Measurements from ENCODE around the gene HELZ. TPM values are rescaled to one million over a fixed set of nuclear protein-coding genes. Genes with fewer than 3 reads are reported as not detected.

Gene HELZ
- total and polyA plus RNA-seq, 2 of the 8 experiments (the other 6 are each of a cell fraction or from before 2014, with no cell fraction given) = 10.0 to 48.7 TPM

- H3K4ac ChIP-seq (replicated peaks; ENCODE audit: insufficient read length, low read depth, low read length) = no peak overlapping the region
- no peak overlapping the region for H3K56ac ChIP-seq (replicated peaks; ENCODE audit: insufficient read length, low read depth, low read length)
- 94% methylated on average over 11 of the region's 12 CpGs; no CpG with 5 or more reads in 1 of the 2 experiments for WGBS, 2 experiments (ENCODE audit: extremely low coverage in 1 of 2, insufficient coverage in 1 of 2, insufficient read length in 1 of 2, insufficient replicate concordance in 2 of 2, low coverage in 1 of 2, low lambda C conversion rate in 2 of 2, missing lambda C conversion rate in 1 of 2)
- DNase-seq (ENCODE audit: low read depth in 1 of 2, low spot score in 2 of 2) (no peak), FAIRE-seq (no peak)
- no peaks in the 10 kb centered on the region for H3K9me3 ChIP-seq (ENCODE audit: insufficient read depth in 2 of 2, low read depth in 1 of 2, low read length in 1 of 2)
- H3K79me1 ChIP-seq (ENCODE audit: low read depth, low read length) = no peaks in the 10 kb centered on the region; the same call in 1 of the 2 replicates
- no peak overlapping the region for H2AFZ ChIP-seq (ENCODE audit: low read length)
- no peak overlapping the region for H2BK120ac ChIP-seq (replicated peaks; ENCODE audit: low read depth, low read length)
- no peak overlapping the region for H3K4me3 ChIP-seq (ENCODE audit: extremely low read depth in 1 of 4, insufficient read depth in 2 of 4, low read depth in 3 of 4, low read length in 4 of 4)
- H2BK15ac ChIP-seq (ENCODE audit: low read length) = no peak overlapping the region
- H3K4me2 ChIP-seq (ENCODE audit: insufficient read depth in 1 of 2, low read depth in 2 of 2, low read length in 2 of 2) = no peak overlapping the region
- H3K23me2 ChIP-seq (ENCODE audit: low read depth, low read length) = peaks cover 9% of the 10 kb centered on the region; the same call in 1 of the 2 replicates
- no peaks in the 10 kb centered on the region for H3K4me1 ChIP-seq (replicated peaks in 1 of 4; ENCODE audit: control insufficient read depth in 3 of 4, insufficient read depth in 4 of 4, low read length in 3 of 4)
- no peak overlapping the region; the same call in 1 of the 2 replicates for H3K18ac ChIP-seq (ENCODE audit: extremely low read depth, low read length)
- H4K5ac ChIP-seq (ENCODE audit: insufficient read length, low read depth, low read length) = no peak overlapping the region
- no peak overlapping the region for H2BK20ac ChIP-seq (ENCODE audit: low read length)
- H3K27me3 ChIP-seq (replicated peaks in 1 of 4; ENCODE audit: control insufficient read depth in 3 of 4, extremely low read depth in 1 of 4, insufficient read depth in 3 of 4, low read length in 3 of 4) = no peaks in the 10 kb centered on the region
- no peak overlapping the region for H2BK12ac ChIP-seq (ENCODE audit: low read depth, low read length)
- H4K20me1 ChIP-seq (replicated peaks in 1 of 2; ENCODE audit: control insufficient read depth in 1 of 2, insufficient read depth in 2 of 2, low read length in 2 of 2) = peaks cover 0 to 9% of the 10 kb centered on the region in 2 experiments
- ChIA-PET POLR2A (ENCODE audit: partially characterized antibody) (no interaction called here), CTCF (ENCODE audit: partially characterized antibody) (interaction anchor here (0.9 to 3.4 kb wide), 4 partner anchors 14 to 295 kb away, joined by 3 to 15 read pairs (median 4); no protein-coding TSS in a partner anchor)
- H3K14ac ChIP-seq (ENCODE audit: insufficient read length) = no peak overlapping the region
- H2BK5ac ChIP-seq (ENCODE audit: low read depth, low read length) = no peak overlapping the region
- H4K91ac ChIP-seq (replicated peaks; ENCODE audit: insufficient read length, low read length) = no peak overlapping the region
- H3K23ac ChIP-seq (ENCODE audit: insufficient read length) = no peak overlapping the region
- H4K8ac ChIP-seq (ENCODE audit: extremely low read depth, insufficient read depth, low read length) = no peak overlapping the region
- H3K36me3 ChIP-seq (ENCODE audit: control insufficient read depth in 2 of 4, insufficient read depth in 4 of 4, low read length in 3 of 4) = no peaks in the 10 kb centered on the region
- no peak overlapping the region for H3K27ac ChIP-seq (ENCODE audit: low read depth, low read length)
- H3K79me2 ChIP-seq (ENCODE audit: control insufficient read depth in 1 of 2, insufficient read depth in 2 of 2, low read length in 2 of 2) = no peaks in the 10 kb centered on the region
- no peak overlapping the region for H2AK5ac ChIP-seq (ENCODE audit: low read depth, low read length)
- no peak overlapping the region for H3K9ac ChIP-seq (replicated peaks in 1 of 4; ENCODE audit: extremely low read depth in 1 of 4, low read depth in 3 of 4, low read length in 3 of 4)
- TF ChIP-seq SAP30 (IDR thresholded peaks at IDR 0.05; ENCODE audit: insufficient read depth, insufficient replicate concordance, low read length) (no peak), SRF (IDR thresholded peaks at IDR 0.05; ENCODE audit: low read depth, low read length) (no peak), RNF2 (IDR thresholded peaks at IDR 0.05; ENCODE audit: borderline replicate concordance, low read depth, low read length, missing control alignments, poor library complexity, severe bottlenecking) (no peak), HDAC6 (IDR thresholded peaks at IDR 0.05; ENCODE audit: low read depth, low read length) (no peak), TAF1 (IDR thresholded peaks at IDR 0.05; ENCODE audit: low read depth, low read length) (no peak), POLR2A (IDR thresholded peaks at IDR 0.05; ENCODE audit: control extremely low read depth in 1 of 2, low read depth in 2 of 2, low read length in 2 of 2) (no peak), SIN3A (conservative IDR thresholded peaks at IDR 0.05 in 1 of 2, IDR thresholded peaks at IDR 0.05 in 1 of 2; ENCODE audit: low read depth in 1 of 2, low read length in 2 of 2) (no peak), SIRT6 (IDR thresholded peaks at IDR 0.05; ENCODE audit: low read length) (no peak), YY1 (IDR thresholded peaks at IDR 0.05; ENCODE audit: low read depth, low read length) (no peak), CHD2 (IDR thresholded peaks at IDR 0.05; ENCODE audit: low read length) (no peak), SP4 (IDR thresholded peaks at IDR 0.05; ENCODE audit: low read length) (no peak)
Observed at GRCh38 chr17:67022451-67022810, 222.6 kb downstream of the HELZ start.
